GM12878 (cell line): ENCODE data around the gene CD151. TPM values are rescaled to one million over a fixed set of nuclear protein-coding genes. Genes with fewer than 3 reads are reported as not detected.

Experiments used
- ATAC-seq: fragments of 200-7000 bp; cut with Tn5 transposase; 3 replicates; pipeline ENCODE4 v1.9.1; 2020; ENCODE audit warnings: mild to moderate bottlenecking, moderate library complexity
- BruUV-seq: library from RNA; stranded (reverse); fragments of 400-500 nt; replicated peaks from 2 replicates; lab custom pipeline; 2021; lab: Mats Ljungman, UMichigan
- CTCF ChIA-PET: fragments of 300-600 bp; sonication (Branson Sonifier 250); formaldehyde crosslinking; extraction: SDS; loops from one replicate; lab custom pipeline; 2021; ENCODE audit warnings: inconsistent platforms; lab: Yijun Ruan, JAX
- POLR2A ChIA-PET: fragments of 350-600 bp; formaldehyde crosslinking; extraction: SDS; loops from one replicate; lab custom pipeline; 2021; ENCODE audit warnings: inconsistent platforms; lab: Charles Lee
- RAD21 ChIA-PET: fragments of 300-600 bp; sonication (Branson Sonifier 250); formaldehyde crosslinking; loops from one replicate; lab custom pipeline; 2023; ENCODE audit warnings: antibody characterized with exemption; ENCODE audit not compliant: unreplicated experiment; lab: Charles Lee
- SMC1A ChIA-PET: fragments of 300-600 bp; sonication (Branson Sonifier 250); formaldehyde crosslinking; loops from one replicate; lab custom pipeline; 2023; ENCODE audit not compliant: unreplicated experiment, uncharacterized antibody; lab: Charles Lee
- DNase-seq: peaks from one replicate; pipeline ENCODE4 v3.0.0-alpha.2; 2011; ENCODE audit warnings: low read depth, low spot score
- FAIRE-seq: peaks from 3 replicates; lab custom pipeline; 2011; peaks lifted over from hg19 to GRCh38; lab: Jason Lieb, UNC
- H2AFZ ChIP-seq: 2 replicates; pipeline ENCODE4 v1.6.0; 2011; ENCODE audit warnings: low read depth, low read length, control low read depth; ENCODE audit not compliant: control insufficient read depth
- H3K27ac ChIP-seq: 2 replicates; pipeline ENCODE4 v1.5.1; 2011; ENCODE audit warnings: control low read depth; ENCODE audit not compliant: control insufficient read depth, insufficient read depth
- H3K27me3 ChIP-seq, 2 experiments: replicated peaks in 1 of 2; 2 replicates each; pipeline versions ENCODE4 v1.6.0 to v1.6.1; 2011; ENCODE audit warnings: low read length in 1 of 2; ENCODE audit not compliant: control insufficient read depth in 2 of 2, insufficient read depth in 2 of 2
- H3K36me3 ChIP-seq, 2 experiments: 2 replicates each; pipeline ENCODE4 v1.5.1; 2011; ENCODE audit warnings: low read length in 1 of 2; ENCODE audit not compliant: control insufficient read depth in 2 of 2, insufficient read depth in 2 of 2
- H3K4me1 ChIP-seq: 2 replicates; pipeline ENCODE4 v1.6.1; 2011; ENCODE audit warnings: mild to moderate bottlenecking, low read length, moderate library complexity, mixed read lengths; ENCODE audit not compliant: control insufficient read depth, insufficient read depth
- H3K4me2 ChIP-seq: 2 replicates; pipeline ENCODE4 v1.6.0; 2011; ENCODE audit warnings: control low read depth; ENCODE audit not compliant: control insufficient read depth, insufficient read depth
- H3K4me3 ChIP-seq: fragments of 200-600 bp; sonication (generic); 2 replicates; pipeline ENCODE4 v1.5.1; 2016
- H3K79me2 ChIP-seq: 2 replicates; pipeline ENCODE4 v1.6.0; 2011; ENCODE audit warnings: low read length; ENCODE audit not compliant: control insufficient read depth, insufficient read depth
- H3K9ac ChIP-seq: 2 replicates; pipeline ENCODE4 v1.8.0; 2011; ENCODE audit warnings: low read length, control low read depth, mixed read lengths; ENCODE audit not compliant: control insufficient read depth, insufficient read depth
- H3K9me3 ChIP-seq: replicated peaks from 3 replicates; pipeline ENCODE4 v1.5.1; 2011; ENCODE audit warnings: mild to moderate bottlenecking, low read length; ENCODE audit not compliant: control insufficient read depth, insufficient read depth
- H4K20me1 ChIP-seq: 2 replicates; pipeline ENCODE4 v1.6.0; 2011; ENCODE audit not compliant: control insufficient read depth, insufficient read depth
- ASH2L ChIP-seq: fragments of 300-600, 200-600 bp; sonication (generic); IDR thresholded peaks from 2 replicates; pipeline ENCODE4 v1.6.1; 2017; ENCODE audit warnings: low read depth, mild to moderate bottlenecking, borderline replicate concordance
- BCL11A ChIP-seq: IDR thresholded peaks from 2 replicates; pipeline ENCODE4 v1.6.1; 2011; ENCODE audit warnings: low read depth, low read length
- BHLHE40 ChIP-seq, 2 experiments: fragments of 450-650 bp in 1 of 2; IDR thresholded peaks; 2 replicates each; pipeline ENCODE4 v1.6.1; 2011 to 2017; ENCODE audit warnings: low read depth in 2 of 2, borderline replicate concordance in 1 of 2, improper control_type of control experiment in 1 of 2, low read length in 1 of 2, mild to moderate bottlenecking in 1 of 2
- BRCA1 ChIP-seq: IDR thresholded peaks from 2 replicates; pipeline ENCODE4 v1.6.1; 2011; ENCODE audit warnings: low read depth, low read length, improper control_type of control experiment
- CEBPB ChIP-seq, 2 experiments: fragments of 150-350 bp in 1 of 2; IDR thresholded peaks; 2 replicates each; pipeline ENCODE4 v1.6.1; 2012 to 2014; ENCODE audit warnings: low read depth in 2 of 2, low read length in 2 of 2, borderline replicate concordance in 1 of 2, inconsistent platforms in 1 of 2
- MTA2 ChIP-seq: fragments of 450-650 bp; IDR thresholded peaks from 2 replicates; pipeline ENCODE4 v1.6.1; 2016; ENCODE audit warnings: low read depth, mild to moderate bottlenecking, moderate library complexity
- POU2F2 ChIP-seq: IDR thresholded peaks from 3 replicates; pipeline ENCODE4 v1.6.1; 2011; ENCODE audit warnings: low read depth, mild to moderate bottlenecking, low read length, borderline replicate concordance
- SUZ12 ChIP-seq: fragments of 200-600 bp; sonication (generic); IDR thresholded peaks from one replicate; pipeline ENCODE4 v1.6.1; 2018; ENCODE audit warnings: antibody characterized with exemption, mild to moderate bottlenecking; ENCODE audit not compliant: unreplicated experiment
- TAF1 ChIP-seq: IDR thresholded peaks from 2 replicates; pipeline ENCODE4 v1.6.1; 2011; ENCODE audit warnings: mild to moderate bottlenecking, low read depth, low read length, borderline replicate concordance
- ZZZ3 ChIP-seq: IDR thresholded peaks from 2 replicates; pipeline ENCODE4 v1.6.1; 2011; ENCODE audit warnings: low read depth; ENCODE audit not compliant: control insufficient read depth, insufficient read length
- WGBS: methylation state at CpG from one replicate; pipeline ENCODE4 v1.1.6; 2016; ENCODE audit warnings: low lambda C conversion rate; ENCODE audit not compliant: insufficient replicate concordance, insufficient coverage; ENCODE audit errors: missing lambda C conversion rate; 5-methylcytosine and 5-hydroxymethylcytosine counted together
- in situ Hi-C: fragments of 300-500 bp; cut with MboI; formaldehyde crosslinking; loops from 9 replicates; pipeline ENCODE4 v1.14.3; 2018; ENCODE audit warnings: mixed read lengths
- intact Hi-C: fragments of 100-400 bp; cut with micrococcal nuclease; formaldehyde crosslinking; loops from one replicate; pipeline ENCODE4 v1.14.2; 2022; ENCODE audit not compliant: unreplicated experiment
- polyA plus RNA-seq, 11 experiments: library from polyadenylated mRNA; depleted of rRNA in 4 of 11; unstranded in 6 of 11; stranded (reverse) in 5 of 11; fragments of >200 nt; fragmentation: Nextera tagmentation in 4 of 11; fragmentation: Illumina TruSeq in 1 of 11; extraction: Ambion mirVana in 4 of 11; extraction: Trizol in 1 of 11; gene quantifications; 1 replicate in 1 of 11; 2 replicates in 10 of 11; pipeline versions ENCODE4 v1.2.1 to v1.2.3, GENCODE V29; 2011 to 2016; ENCODE audit warnings: inconsistent platforms in 2 of 11, missing spikeins in 2 of 11, low read depth in 1 of 11
- total RNA-seq, 4 experiments: library from RNA; depleted of rRNA in 3 of 4; stranded (reverse); fragments of >200 nt in 3 of 4; fragmentation: Illumina TruSeq in 1 of 4; extraction: Trizol in 1 of 4; gene quantifications; 2 replicates each; pipeline versions ENCODE4 v1.2.1 to v1.2.3, GENCODE V29; 2013 to 2021
- TF ChIP-seq, protein P1 (sequence below): fragments of 450-650 bp; IDR thresholded peaks from 2 replicates; pipeline ENCODE4 v1.6.1; 2017; ENCODE audit warnings: mild to moderate bottlenecking, moderate library complexity
- TF ChIP-seq, protein P2 (sequence below): fragments of 450-650 bp; IDR thresholded peaks from 2 replicates; pipeline ENCODE4 v1.6.1; 2016; ENCODE audit warnings: mild to moderate bottlenecking

CD151 gene
- total and polyA plus RNA-seq, 10 of the 15 experiments (the other 5 are each of a cell fraction or from before 2014, with no cell fraction given) = 0.52 to 41.7 (median 14.7) TPM

DNA sequence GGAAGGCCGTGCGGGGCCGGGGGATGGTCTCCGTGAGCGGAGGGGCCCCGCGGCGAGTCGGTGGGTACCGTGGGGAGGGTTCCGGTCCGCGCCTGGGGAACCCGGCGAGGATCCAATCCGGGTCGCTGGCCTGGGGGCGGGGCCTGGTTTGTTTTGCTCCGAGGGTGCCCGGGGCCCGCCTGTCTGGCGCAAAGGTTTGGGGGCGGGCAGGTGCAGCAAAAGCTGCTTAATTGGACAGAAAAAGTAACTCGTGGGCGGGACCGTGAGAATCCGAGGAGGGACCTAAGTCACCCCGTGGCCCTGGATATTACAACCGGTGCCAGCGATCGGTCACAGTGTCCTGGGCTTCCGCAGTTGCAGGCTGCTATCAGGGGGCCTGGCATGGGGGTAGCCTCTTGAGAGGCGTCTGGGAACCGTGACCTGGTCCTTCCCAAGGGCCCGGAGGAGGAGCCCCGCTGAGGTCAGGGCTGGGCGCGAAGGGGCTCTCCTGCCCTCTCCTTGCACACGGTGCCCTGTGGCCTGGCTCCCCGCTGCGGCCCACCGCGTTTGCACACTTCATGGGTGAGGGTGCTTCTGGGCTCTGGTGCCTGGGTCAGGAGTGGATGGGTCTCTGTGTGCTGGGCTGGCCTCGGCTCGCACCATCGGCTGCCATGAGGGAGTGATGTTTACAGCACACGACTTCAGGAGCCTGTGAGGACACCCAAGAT is 12.7 kb upstream of the CD151 start:
- RAD21 ChIA-PET = interaction anchor here (0.6 to 1.9 kb wide), 6 partner anchors 11 to 73 kb away, joined by 3 to 13 read pairs (median 3); partner anchors contain the start of genes RPLP2 and TALDO1
- peak overlapping the region; percentile 73; the same call in 1 of the 2 replicates for H3K27ac ChIP-seq
- in situ Hi-C loops (loop anchor here (25.0 kb wide), 1 partner anchor 1567 kb away; the partner anchor contains the start of gene CD81), intact Hi-C loops (no loop called here)
- H3K4me3 ChIP-seq = peak overlapping the region; percentile 82
- peak overlapping the region; percentile 51; the same call in 1 of the 2 replicates for H2AFZ ChIP-seq
- no peaks in the 10 kb centered on the region for H3K27me3 ChIP-seq
- POLR2A ChIA-PET = interaction anchor here (1.0 to 4.3 kb wide), 11 partner anchors 9 to 124 kb away, joined by 3 to 33 read pairs (median 9); partner anchors contain the start of genes CD151, CRACR2B, PIDD1 and RPLP2
- ATAC-seq (peak; percentile 87), FAIRE-seq (peak; percentile 89), DNase-seq (no peak)
- H3K4me2 ChIP-seq = peak overlapping the region; percentile 90
- SMC1A ChIA-PET = interaction anchor here (1.7 to 1.9 kb wide), 2 partner anchors 9 to 23 kb away, joined by 4 to 5 read pairs; partner anchors contain the start of genes POLR2L and TSPAN4
- BruUV-seq = TSS peak; percentile 75
- CTCF ChIA-PET = interaction anchor here (0.9 to 1.2 kb wide), 2 partner anchors 9 to 21 kb away, joined by 3 to 4 read pairs; no protein-coding TSS in a partner anchor
- peaks cover 0 to 2% of the 10 kb centered on the region in 2 experiments; a peak in 3 of 4 replicates for H3K36me3 ChIP-seq
- no peaks in the 10 kb centered on the region; the same call in 1 of the 2 replicates for H4K20me1 ChIP-seq
- H3K9me3 ChIP-seq = no peaks in the 10 kb centered on the region
- no peaks in the 10 kb centered on the region; the same call in 1 of the 2 replicates for H3K4me1 ChIP-seq
- H3K79me2 ChIP-seq = peaks cover 5% of the 10 kb centered on the region
- peak overlapping the region; percentile 82 for H3K9ac ChIP-seq
- WGBS = 2% methylated on average over 33 of the region's 47 CpGs
- TF ChIP-seq CEBPB (IDR thresholded peaks at IDR 0.05; ENCODE audit: borderline replicate concordance in 1 of 2, low read depth in 2 of 2, low read length in 2 of 2) (no peak), TAF1 (peak; percentile 28; the same call in 1 of the 2 replicates), MTA2 (peak; percentile 17; the same call in 1 of the 2 replicates), BCL11A (no peak), SUZ12 (no peak), BHLHE40 (IDR thresholded peaks at IDR 0.05; ENCODE audit: borderline replicate concordance in 1 of 2, low read depth in 2 of 2, low read length in 1 of 2) (peak in 1 of 2 experiments; percentile 16; a peak in 1 of 4 replicates), POU2F2 (no peak), ASH2L (no peak), BRCA1 (no peak), ZZZ3 (no peak)
- TF ChIP-seq, protein P1, sequence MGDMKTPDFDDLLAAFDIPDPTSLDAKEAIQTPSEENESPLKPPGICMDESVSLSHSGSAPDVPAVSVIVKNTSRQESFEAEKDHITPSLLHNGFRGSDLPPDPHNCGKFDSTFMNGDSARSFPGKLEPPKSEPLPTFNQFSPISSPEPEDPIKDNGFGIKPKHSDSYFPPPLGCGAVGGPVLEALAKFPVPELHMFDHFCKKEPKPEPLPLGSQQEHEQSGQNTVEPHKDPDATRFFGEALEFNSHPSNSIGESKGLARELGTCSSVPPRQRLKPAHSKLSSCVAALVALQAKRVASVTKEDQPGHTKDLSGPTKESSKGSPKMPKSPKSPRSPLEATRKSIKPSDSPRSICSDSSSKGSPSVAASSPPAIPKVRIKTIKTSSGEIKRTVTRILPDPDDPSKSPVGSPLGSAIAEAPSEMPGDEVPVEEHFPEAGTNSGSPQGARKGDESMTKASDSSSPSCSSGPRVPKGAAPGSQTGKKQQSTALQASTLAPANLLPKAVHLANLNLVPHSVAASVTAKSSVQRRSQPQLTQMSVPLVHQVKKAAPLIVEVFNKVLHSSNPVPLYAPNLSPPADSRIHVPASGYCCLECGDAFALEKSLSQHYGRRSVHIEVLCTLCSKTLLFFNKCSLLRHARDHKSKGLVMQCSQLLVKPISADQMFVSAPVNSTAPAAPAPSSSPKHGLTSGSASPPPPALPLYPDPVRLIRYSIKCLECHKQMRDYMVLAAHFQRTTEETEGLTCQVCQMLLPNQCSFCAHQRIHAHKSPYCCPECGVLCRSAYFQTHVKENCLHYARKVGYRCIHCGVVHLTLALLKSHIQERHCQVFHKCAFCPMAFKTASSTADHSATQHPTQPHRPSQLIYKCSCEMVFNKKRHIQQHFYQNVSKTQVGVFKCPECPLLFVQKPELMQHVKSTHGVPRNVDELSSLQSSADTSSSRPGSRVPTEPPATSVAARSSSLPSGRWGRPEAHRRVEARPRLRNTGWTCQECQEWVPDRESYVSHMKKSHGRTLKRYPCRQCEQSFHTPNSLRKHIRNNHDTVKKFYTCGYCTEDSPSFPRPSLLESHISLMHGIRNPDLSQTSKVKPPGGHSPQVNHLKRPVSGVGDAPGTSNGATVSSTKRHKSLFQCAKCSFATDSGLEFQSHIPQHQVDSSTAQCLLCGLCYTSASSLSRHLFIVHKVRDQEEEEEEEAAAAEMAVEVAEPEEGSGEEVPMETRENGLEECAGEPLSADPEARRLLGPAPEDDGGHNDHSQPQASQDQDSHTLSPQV = no peak
- TF ChIP-seq, protein P2, sequence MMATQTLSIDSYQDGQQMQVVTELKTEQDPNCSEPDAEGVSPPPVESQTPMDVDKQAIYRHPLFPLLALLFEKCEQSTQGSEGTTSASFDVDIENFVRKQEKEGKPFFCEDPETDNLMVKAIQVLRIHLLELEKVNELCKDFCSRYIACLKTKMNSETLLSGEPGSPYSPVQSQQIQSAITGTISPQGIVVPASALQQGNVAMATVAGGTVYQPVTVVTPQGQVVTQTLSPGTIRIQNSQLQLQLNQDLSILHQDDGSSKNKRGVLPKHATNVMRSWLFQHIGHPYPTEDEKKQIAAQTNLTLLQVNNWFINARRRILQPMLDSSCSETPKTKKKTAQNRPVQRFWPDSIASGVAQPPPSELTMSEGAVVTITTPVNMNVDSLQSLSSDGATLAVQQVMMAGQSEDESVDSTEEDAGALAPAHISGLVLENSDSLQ = peak; percentile 33; the same call in 1 of the 2 replicates
